Activated CD8-positive, alpha-beta memory T cell treated with anti-CD3 and anti-CD28 coated beads for 1 hour (primary cell): Measurements from ENCODE around the gene STK32C.
A peak's percentile ranks its signal among the peaks of the same experiment; 100 is the strongest.

Experiments used
- DNase-seq, 2 donors: peaks; one replicate each; pipeline ENCODE4 v3.0.0-alpha.2; 2020; ENCODE audit warnings: low read depth in 1 of 2; ENCODE audit errors: extremely low read depth in 1 of 2

Gene STK32C

GRCh38 chr10:132307823-132308586 lies at the start of gene STK32C:
TSS of gene STK32C (minus strand) at chr10:132307950. CDS start at chr10:132307833, 117 bp downstream.
- DNase-seq: peak; percentile 78 to 89

- no peak for DNase-seq
These were observed 49.0 kb upstream of the STK32C start for GRCh38 chr10:132356621-132357195.

DNA sequence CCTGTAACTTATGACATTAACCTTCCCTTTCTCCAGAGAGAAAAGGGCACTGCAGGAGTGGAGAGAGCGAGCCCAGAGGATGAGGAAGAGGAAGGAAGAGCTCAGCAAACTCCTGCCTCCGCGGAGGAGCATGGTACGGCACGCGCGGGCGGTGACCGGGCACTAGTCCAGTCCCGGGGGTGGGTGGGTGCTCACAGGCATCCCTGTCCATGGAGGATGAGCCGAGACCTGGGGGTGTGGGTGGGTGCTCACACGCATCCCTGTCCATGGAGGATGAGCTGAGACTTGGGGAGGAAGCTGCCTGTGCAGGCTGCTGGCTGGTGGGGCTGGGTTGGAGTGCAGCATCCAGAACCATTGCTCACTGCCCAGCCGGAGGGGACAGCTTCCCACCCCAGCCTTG lies 48.0 kb upstream of the STK32C start:
- no peak for DNase-seq

DNA sequence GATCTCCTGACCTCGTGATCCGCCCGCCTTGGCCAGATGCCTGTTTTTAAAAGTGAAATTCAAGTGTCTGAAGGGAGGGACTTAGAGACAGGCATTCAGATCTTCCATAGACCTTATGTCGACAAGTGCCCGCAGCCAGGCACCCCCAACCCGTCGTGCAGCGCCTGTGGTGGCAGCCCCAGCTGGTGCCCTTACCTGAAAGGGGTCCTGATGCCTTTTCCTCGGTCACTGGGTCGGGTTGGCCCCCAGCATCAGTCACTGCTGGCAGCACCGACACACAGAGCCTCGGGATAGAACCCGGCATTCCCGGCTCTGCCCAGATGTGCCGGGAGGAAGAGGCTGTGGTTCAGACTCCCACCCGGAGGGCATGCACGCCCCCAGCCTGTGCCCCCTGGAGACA lies 47.5 kb upstream of the STK32C start:
- DNase-seq: no peak

GRCh38 chr10:132354356-132355094 lies 46.8 kb upstream of the STK32C start:
- no peak for DNase-seq

- no peak for DNase-seq
These were observed 46.0 kb upstream of the STK32C start for GRCh38 chr10:132353456-132354355.

- DNase-seq: peak; percentile 37 to 66
These were observed 44.9 kb upstream of the STK32C start for GRCh38 chr10:132352462-132353308.

DNA sequence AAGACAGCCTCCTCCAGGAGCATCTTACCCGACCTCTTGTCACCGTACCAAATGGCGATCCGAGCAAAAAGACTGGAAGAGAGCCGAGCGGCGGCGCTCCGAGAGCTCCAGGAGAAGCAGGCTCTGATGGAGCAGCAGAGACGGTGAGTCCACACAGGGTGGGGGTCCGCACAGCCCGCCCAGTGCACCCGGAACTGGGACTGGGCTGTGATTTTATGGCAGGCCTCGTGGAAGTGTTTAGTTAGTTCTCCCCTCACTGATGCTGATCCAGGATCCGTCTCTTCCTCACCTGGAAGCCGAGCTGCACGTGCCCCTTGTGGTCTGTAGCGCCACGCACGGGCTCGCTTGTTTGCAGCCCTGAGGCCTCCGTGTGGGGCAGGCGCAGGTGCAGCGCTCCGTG lies 43.9 kb upstream of the STK32C start:
- no peak for DNase-seq

- DNase-seq: no peak
These were observed 43.2 kb upstream of the STK32C start for GRCh38 chr10:132350946-132351345.

DNA sequence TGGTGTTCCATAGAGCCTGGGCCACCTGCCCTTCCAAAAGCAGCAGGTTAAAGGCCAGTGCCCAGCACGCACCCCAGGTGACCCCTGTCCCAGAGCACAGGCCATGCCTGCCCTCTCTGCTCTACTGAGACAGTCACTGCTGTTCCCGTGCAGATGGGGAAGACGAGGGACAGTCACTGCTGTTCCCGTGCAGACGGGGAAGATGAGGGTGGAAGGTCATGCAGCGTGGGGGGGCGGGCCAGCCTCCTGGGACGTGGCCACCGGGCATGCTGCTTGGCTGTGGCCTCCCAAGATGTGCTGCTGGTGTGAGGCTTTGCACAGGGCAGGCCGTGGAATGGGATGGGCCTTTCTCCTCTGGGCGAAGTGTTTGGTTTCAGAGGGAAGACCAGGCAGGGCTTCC lies 42.6 kb upstream of the STK32C start:
- DNase-seq: no peak

DNA sequence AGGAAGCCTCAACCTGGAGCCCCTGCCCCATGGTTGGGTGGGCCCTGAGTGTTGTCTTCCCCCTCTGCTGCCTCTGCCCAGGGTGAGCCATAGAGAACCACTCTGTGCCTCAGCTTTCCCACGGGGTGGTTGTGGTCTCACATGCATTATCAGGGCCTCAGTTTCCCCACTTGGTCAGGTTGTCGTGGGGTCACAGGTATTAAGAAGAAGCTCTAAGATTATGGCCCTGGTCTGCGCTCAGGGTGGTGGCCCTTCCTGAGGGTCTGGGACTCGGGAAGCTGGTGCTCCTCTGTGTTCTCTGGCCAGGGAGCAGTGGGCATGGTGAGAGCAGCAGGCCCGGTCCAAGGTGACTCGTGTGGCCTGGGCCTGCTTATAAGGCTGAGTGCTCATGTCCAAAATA lies 42.0 kb upstream of the STK32C start:
- no peak for DNase-seq

DNA sequence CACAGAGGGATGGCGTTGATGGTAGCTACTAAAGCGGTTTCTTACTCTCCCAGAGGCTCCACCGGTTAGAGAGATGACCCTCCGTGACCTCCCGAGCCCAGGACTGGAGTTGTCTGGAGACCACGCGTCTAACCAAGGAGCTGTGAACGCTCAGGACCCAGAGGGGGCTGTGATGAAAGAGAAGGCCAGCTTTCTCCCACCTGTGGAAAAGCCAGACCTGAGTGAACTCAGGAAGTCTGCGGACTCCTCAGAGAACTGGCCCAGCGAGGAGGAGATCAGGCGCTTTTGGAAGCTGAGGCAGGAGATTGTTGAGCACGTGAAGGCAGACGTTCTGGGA lies 40.1 kb upstream of the STK32C start:
- no peak for DNase-seq

- DNase-seq: no peak
These were observed 39.6 kb upstream of the STK32C start for GRCh38 chr10:132347211-132347930.

GRCh38 chr10:132346806-132347205 lies 39.1 kb upstream of the STK32C start:
- DNase-seq: no peak

- DNase-seq: no peak
These were observed 37.6 kb upstream of the STK32C start for GRCh38 chr10:132345345-132345744.

DNA sequence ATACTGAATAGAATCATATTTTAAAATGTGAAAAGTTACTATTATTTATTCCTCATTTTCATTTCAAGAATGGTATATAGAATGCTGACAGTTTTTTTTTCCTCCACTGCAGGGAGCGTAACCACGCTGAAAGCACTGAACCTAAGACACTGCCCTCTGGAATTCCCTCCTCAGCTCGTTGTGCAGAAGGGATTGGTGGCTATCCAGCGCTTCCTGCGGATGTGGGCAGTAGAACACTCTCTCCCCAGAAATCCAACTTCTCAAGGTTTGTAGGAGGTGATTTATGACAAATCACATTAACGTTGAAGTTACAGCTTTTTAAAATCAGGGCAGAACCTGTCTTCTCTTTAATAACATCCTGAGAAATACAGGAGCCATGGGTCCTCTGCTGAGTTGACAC lies 36.6 kb upstream of the STK32C start:
- no peak for DNase-seq

- no peak for DNase-seq
These were observed 34.8 kb upstream of the STK32C start for GRCh38 chr10:132342553-132342952.

GRCh38 chr10:132341781-132342180 lies 34.0 kb upstream of the STK32C start:
- no peak for DNase-seq

DNA sequence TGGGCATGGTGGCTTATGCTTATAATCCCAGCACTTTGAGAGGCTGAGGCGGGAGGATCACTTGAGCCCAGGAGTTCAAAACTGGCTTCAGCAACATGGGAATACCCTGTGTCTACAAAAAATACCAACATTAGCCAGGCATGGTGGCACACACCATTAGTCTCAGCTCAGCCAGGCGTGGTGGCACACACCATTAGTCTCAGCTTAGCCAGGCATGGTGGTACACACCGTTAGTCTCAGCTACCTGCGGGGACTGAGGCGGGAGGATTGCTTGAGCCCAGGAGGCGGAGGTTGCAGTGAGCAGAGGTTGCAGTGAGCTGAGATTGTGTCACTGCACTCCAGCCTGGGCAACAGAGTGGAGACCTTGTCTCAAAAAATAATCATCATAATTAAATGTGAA lies 33.3 kb upstream of the STK32C start:
- no peak for DNase-seq

- DNase-seq: no peak
These were observed 31.5 kb upstream of the STK32C start for GRCh38 chr10:132339276-132339675.
